SK-N-SH treated with all-trans-retinoic acid at 6 μM for 48 hours (cell line): ENCODE measurements around the gene ERG.

Source experiments
- ATAC-seq: fragments of 200-7000 bp; cut with Tn5 transposase; 3 replicates; pipeline ENCODE4 v1.9.1; 2020; ENCODE audit warnings: mild to moderate bottlenecking, moderate library complexity
- ARNTL ChIP-seq: fragments of 450-650 bp; formaldehyde crosslinking; IDR thresholded peaks from 2 replicates; pipeline ENCODE4 v1.5.0; 2020; ENCODE audit warnings: low read depth, mild to moderate bottlenecking, moderate library complexity, borderline replicate concordance
- BACH2 ChIP-seq: fragments of 250-450 bp; sonication (Bioruptor Pico); IDR thresholded peaks from 2 replicates; pipeline ENCODE4 v1.9.0; 2021; ENCODE audit warnings: mild to moderate bottlenecking, borderline replicate concordance
- CSDC2 ChIP-seq: fragments of 250-450 bp; sonication (Bioruptor Pico); IDR thresholded peaks from 2 replicates; pipeline ENCODE4 v1.5.0; 2020; ENCODE audit warnings: mild to moderate bottlenecking, moderate library complexity
- ESRRG ChIP-seq: fragments of 250-450 bp; sonication (Bioruptor Pico); IDR thresholded peaks from 2 replicates; pipeline ENCODE4 v1.6.1; 2021; ENCODE audit warnings: mild to moderate bottlenecking
- GLIS3 ChIP-seq: fragments of 250-450 bp; sonication (Bioruptor Pico); IDR thresholded peaks from 2 replicates; pipeline ENCODE4 v1.5.0; 2020; ENCODE audit warnings: mild to moderate bottlenecking, moderate library complexity
- ISL1 ChIP-seq: fragments of 250-450 bp; sonication (Bioruptor Pico); IDR thresholded peaks from 2 replicates; pipeline ENCODE4 v2.1.2; 2022; ENCODE audit warnings: mild to moderate bottlenecking, moderate library complexity
- OSR1 ChIP-seq: fragments of 250-450 bp; sonication (Bioruptor Pico); IDR thresholded peaks from 2 replicates; pipeline ENCODE4 v1.8.0; 2022; ENCODE audit warnings: moderate library complexity, mild to moderate bottlenecking, inconsistent platforms
- PPARA ChIP-seq: fragments of 250-450 bp; sonication (Bioruptor Pico); IDR thresholded peaks from 2 replicates; pipeline ENCODE4 v1.5.0; 2020; ENCODE audit warnings: mild to moderate bottlenecking, borderline replicate concordance
- RARB ChIP-seq: fragments of 250-450 bp; sonication (Bioruptor Pico); IDR thresholded peaks from 2 replicates; pipeline ENCODE4 v1.8.0; 2021; ENCODE audit warnings: mild to moderate bottlenecking, moderate library complexity
- SNAI2 ChIP-seq: fragments of 250-450 bp; sonication (Bioruptor Pico); IDR thresholded peaks from 2 replicates; pipeline ENCODE4 v1.5.0; 2020; ENCODE audit warnings: mild to moderate bottlenecking, moderate library complexity
- TCF4 ChIP-seq: fragments of 250-450 bp; sonication (Bioruptor Pico); IDR thresholded peaks from 2 replicates; pipeline ENCODE4 v1.8.0; 2021; ENCODE audit warnings: mild to moderate bottlenecking, moderate library complexity, borderline replicate concordance
- TOX ChIP-seq: fragments of 250-450 bp; sonication (Bioruptor Pico); IDR thresholded peaks from 2 replicates; pipeline ENCODE4 v1.8.0; 2021; ENCODE audit warnings: mild to moderate bottlenecking, moderate library complexity, borderline replicate concordance
- ZC3H10 ChIP-seq: fragments of 250-450 bp; sonication (Bioruptor Pico); IDR thresholded peaks from 2 replicates; pipeline ENCODE4 v1.5.1; 2021; ENCODE audit warnings: mild to moderate bottlenecking, moderate library complexity
- ZFP3 ChIP-seq: fragments of 250-450 bp; sonication (Bioruptor Pico); IDR thresholded peaks from 2 replicates; pipeline ENCODE4 v1.5.0; 2020; ENCODE audit warnings: mild to moderate bottlenecking, moderate library complexity
- ZNF565 ChIP-seq: fragments of 450-650 bp; formaldehyde crosslinking; conservative IDR thresholded peaks from 2 replicates; pipeline ENCODE4 v1.5.0; 2020; ENCODE audit warnings: low read depth, mild to moderate bottlenecking, moderate library complexity
- ZNF70 ChIP-seq: fragments of 450-650 bp; formaldehyde crosslinking; IDR thresholded peaks from 2 replicates; pipeline ENCODE4 v1.5.0; 2020; ENCODE audit warnings: mild to moderate bottlenecking, moderate library complexity
- ZNF8 ChIP-seq: fragments of 450-650 bp; formaldehyde crosslinking; IDR thresholded peaks from 2 replicates; pipeline ENCODE4 v1.5.0; 2020; ENCODE audit warnings: mild to moderate bottlenecking, moderate library complexity
- TF ChIP-seq, protein P1 (sequence below): fragments of 250-450 bp; sonication (Bioruptor Pico); IDR thresholded peaks from 2 replicates; pipeline ENCODE4 v1.5.0; 2020; ENCODE audit warnings: mild to moderate bottlenecking, moderate library complexity
- TF ChIP-seq, protein P2 (sequence below): fragments of 250-450 bp; sonication (Bioruptor Pico); IDR thresholded peaks from 2 replicates; pipeline ENCODE4 v1.5.1; 2021; ENCODE audit warnings: mild to moderate bottlenecking, moderate library complexity
- TF ChIP-seq, protein P3 (sequence below): fragments of 250-450 bp; sonication (Bioruptor Pico); IDR thresholded peaks from 2 replicates; pipeline ENCODE4 v1.8.0; 2020; ENCODE audit warnings: mild to moderate bottlenecking, moderate library complexity, borderline replicate concordance

The ERG gene

DNA sequence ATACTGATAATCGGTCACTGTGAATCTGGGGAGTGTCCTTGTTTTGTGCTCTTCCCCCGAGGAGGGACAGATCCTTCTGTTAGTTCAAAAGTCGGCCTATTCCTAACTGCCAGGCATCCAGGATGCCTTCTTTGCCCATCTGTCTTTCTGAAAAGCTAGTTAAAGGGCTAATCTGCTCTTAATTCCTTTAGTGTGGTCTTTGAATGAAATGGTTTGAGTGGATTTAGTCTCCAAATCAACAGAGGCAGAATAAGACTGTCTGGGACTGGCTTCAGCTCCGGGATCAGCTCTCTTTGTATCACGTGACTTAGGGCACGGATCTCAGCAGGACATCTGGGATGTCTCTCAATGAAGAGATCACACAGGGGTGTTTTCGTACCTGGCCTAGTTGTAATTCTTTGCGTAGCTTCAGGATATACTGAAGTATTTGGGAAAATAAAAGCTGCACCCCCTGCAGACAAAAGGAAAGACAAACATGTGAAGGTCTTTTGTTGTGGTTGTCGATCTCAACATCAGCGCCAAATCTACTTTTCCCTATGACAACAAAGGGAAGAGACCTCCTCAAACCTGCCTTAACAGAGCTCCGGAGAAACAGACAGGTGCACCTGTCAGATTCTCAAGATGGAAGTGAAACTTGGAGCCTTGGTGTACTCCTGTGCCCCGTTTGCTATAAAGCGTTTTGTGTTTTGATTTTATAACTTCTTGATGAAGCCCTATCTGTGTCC lies 97.9 kb downstream of the ERG start:
- ATAC-seq, result no peak
- TF ChIP-seq ZFP3 (CRISPR knock-in tag) (no peak), BACH2 (CRISPR knock-in tag) (no peak), ARNTL (CRISPR knock-in tag) (no peak), TOX (CRISPR knock-in tag) (no peak), ZC3H10 (CRISPR knock-in tag) (no peak), ESRRG (CRISPR knock-in tag) (no peak), ZNF8 (CRISPR knock-in tag) (no peak), PPARA (CRISPR knock-in tag) (no peak), SNAI2 (CRISPR knock-in tag) (no peak), TCF4 (CRISPR knock-in tag) (no peak), GLIS3 (CRISPR knock-in tag) (no peak), ZNF70 (no peak), OSR1 (CRISPR knock-in tag) (no peak), ISL1 (CRISPR knock-in tag) (no peak), CSDC2 (CRISPR knock-in tag) (no peak)
- TF ChIP-seq, protein P1, sequence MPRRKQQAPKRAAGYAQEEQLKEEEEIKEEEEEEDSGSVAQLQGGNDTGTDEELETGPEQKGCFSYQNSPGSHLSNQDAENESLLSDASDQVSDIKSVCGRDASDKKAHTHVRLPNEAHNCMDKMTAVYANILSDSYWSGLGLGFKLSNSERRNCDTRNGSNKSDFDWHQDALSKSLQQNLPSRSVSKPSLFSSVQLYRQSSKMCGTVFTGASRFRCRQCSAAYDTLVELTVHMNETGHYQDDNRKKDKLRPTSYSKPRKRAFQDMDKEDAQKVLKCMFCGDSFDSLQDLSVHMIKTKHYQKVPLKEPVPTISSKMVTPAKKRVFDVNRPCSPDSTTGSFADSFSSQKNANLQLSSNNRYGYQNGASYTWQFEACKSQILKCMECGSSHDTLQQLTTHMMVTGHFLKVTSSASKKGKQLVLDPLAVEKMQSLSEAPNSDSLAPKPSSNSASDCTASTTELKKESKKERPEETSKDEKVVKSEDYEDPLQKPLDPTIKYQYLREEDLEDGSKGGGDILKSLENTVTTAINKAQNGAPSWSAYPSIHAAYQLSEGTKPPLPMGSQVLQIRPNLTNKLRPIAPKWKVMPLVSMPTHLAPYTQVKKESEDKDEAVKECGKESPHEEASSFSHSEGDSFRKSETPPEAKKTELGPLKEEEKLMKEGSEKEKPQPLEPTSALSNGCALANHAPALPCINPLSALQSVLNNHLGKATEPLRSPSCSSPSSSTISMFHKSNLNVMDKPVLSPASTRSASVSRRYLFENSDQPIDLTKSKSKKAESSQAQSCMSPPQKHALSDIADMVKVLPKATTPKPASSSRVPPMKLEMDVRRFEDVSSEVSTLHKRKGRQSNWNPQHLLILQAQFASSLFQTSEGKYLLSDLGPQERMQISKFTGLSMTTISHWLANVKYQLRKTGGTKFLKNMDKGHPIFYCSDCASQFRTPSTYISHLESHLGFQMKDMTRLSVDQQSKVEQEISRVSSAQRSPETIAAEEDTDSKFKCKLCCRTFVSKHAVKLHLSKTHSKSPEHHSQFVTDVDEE (CRISPR knock-in tag), result no peak
- TF ChIP-seq, protein P2, sequence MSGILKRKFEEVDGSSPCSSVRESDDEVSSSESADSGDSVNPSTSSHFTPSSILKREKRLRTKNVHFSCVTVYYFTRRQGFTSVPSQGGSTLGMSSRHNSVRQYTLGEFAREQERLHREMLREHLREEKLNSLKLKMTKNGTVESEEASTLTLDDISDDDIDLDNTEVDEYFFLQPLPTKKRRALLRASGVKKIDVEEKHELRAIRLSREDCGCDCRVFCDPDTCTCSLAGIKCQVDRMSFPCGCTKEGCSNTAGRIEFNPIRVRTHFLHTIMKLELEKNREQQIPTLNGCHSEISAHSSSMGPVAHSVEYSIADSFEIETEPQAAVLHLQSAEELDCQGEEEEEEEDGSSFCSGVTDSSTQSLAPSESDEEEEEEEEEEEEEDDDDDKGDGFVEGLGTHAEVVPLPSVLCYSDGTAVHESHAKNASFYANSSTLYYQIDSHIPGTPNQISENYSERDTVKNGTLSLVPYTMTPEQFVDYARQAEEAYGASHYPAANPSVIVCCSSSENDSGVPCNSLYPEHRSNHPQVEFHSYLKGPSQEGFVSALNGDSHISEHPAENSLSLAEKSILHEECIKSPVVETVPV (CRISPR knock-in tag), result no peak
- TF ChIP-seq, protein P3, sequence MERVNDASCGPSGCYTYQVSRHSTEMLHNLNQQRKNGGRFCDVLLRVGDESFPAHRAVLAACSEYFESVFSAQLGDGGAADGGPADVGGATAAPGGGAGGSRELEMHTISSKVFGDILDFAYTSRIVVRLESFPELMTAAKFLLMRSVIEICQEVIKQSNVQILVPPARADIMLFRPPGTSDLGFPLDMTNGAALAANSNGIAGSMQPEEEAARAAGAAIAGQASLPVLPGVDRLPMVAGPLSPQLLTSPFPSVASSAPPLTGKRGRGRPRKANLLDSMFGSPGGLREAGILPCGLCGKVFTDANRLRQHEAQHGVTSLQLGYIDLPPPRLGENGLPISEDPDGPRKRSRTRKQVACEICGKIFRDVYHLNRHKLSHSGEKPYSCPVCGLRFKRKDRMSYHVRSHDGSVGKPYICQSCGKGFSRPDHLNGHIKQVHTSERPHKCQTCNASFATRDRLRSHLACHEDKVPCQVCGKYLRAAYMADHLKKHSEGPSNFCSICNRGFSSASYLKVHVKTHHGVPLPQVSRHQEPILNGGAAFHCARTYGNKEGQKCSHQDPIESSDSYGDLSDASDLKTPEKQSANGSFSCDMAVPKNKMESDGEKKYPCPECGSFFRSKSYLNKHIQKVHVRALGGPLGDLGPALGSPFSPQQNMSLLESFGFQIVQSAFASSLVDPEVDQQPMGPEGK (CRISPR knock-in tag), result no peak

DNA sequence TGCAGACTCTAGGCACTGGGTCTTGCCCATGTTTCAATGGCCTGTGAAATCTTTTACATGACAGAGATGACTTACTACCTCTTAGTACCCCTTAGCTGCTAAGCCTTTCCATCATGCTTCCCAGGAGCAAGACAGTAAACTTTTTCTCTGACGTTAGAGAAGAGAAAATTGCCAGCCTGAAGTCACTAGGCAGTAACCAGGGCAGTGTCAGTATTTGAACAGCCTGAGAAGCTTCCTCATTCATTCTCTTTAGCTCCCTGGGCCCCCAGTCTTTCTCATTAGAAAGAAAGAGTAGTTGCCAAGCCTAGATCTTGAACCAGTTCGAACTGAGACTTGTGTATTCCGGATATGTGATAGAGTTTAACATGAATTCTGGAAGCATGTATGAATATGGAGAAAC lies 99.2 kb downstream of the ERG start:
- TF ChIP-seq GLIS3 (CRISPR knock-in tag), result no peak
- TF ChIP-seq ZNF70, result no peak
- TF ChIP-seq, protein P3 (CRISPR knock-in tag), result no peak
- no peak for TF ChIP-seq RARB (CRISPR knock-in tag)
- no peak for TF ChIP-seq TCF4 (CRISPR knock-in tag)
- TF ChIP-seq OSR1 (CRISPR knock-in tag), result no peak
- TF ChIP-seq ZC3H10 (CRISPR knock-in tag), result no peak
- no peak for TF ChIP-seq ISL1 (CRISPR knock-in tag)
- TF ChIP-seq ZNF565 (CRISPR knock-in tag), result no peak
- no peak for TF ChIP-seq PPARA (CRISPR knock-in tag)
- TF ChIP-seq BACH2 (CRISPR knock-in tag), result no peak
- TF ChIP-seq, protein P1 (CRISPR knock-in tag), result no peak
- no peak for ATAC-seq
